HG02610 (cell line): ENCODE results near the gene GRM1.
A peak's percentile ranks its signal among the peaks of the same experiment; 100 is the strongest.
"Not testable (repeated sequence)": the region's sequence is repeated elsewhere in the genome, so short reads cannot be mapped to it uniquely, and the experiment has no call there.

ENCODE experiments used
- ATAC-seq: cut with Tn5 transposase; IDR thresholded peaks from one replicate; pipeline ENCODE4 v1.9.1; 2021; ENCODE audit warnings: mild to moderate bottlenecking, moderate library complexity; ENCODE audit not compliant: unreplicated experiment

Gene GRM1

DNA sequence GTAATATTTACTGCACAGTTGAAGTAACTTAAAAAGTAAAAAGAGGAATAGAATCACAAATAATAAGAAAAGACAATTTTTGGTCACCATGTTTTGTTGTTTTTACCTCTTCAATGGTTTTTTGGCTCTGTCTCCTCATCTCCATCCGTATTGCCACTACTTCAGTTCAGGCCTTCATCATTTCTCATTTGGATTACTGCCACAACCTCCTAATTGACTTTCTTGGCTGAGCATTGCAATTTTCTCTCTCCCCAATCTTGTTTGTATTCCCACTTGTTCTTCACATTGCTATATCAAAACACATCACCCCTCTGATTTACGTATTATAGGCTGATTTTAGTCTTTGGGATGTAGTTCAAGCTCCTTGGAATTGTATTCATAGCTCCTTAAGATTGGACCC lies 161.7 kb downstream of the GRM1 start:
- no peak for ATAC-seq

GRCh38 chr6:146191166-146191565 lies 162.3 kb downstream of the GRM1 start:
- ATAC-seq, result no peak

GRCh38 chr6:146191612-146192011 lies 162.8 kb downstream of the GRM1 start:
- no peak for ATAC-seq

- no peak for ATAC-seq
Measured at GRCh38 chr6:146194434-146194833, 165.6 kb downstream of the GRM1 start.

GRCh38 chr6:146200176-146200575 lies 171.3 kb downstream of the GRM1 start:
- no peak for ATAC-seq

GRCh38 chr6:146202570-146202969 lies 173.7 kb downstream of the GRM1 start:
- ATAC-seq, result no peak

- ATAC-seq, result no peak
Measured at GRCh38 chr6:146209942-146210341, 181.1 kb downstream of the GRM1 start.

- ATAC-seq, result no peak
Measured at GRCh38 chr6:146210406-146211083, 181.7 kb downstream of the GRM1 start.

DNA sequence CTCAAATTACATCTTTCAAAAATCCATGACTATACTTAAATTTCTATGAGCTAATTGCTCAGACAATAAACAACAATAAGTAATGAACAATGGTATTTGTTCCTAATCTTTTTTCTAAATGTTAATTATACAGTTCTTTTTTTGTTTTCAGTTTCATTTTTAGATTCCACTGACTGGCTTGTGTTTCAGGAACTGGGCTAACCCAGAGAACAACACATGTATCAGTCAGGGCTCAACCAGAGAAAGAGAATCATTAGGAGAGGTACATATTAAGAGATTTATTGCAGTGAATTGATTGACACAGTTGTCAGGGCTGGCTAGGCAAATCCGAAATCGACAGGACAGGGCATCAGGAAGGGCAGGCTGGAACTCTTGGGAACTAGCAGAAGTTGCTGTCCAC lies 182.8 kb downstream of the GRM1 start:
- ATAC-seq, result peak; percentile 66

DNA sequence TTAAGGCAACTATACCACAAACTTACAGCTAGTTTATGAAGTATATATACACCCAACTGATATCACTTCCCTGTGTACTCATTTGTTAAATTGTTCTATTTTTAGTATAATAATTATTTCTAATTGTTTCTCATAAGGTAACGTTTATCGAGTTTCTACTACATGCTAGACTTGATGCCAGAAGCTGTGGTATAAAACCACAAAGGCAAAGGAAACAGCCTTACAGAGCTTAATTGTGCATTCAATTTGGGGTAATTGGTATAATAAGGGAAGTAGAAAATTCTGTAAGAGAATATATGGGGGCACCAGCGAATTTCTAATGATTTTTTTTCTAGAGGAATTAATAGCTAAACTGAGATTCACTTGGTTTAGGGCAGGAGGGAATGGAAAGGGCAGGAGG lies 183.9 kb downstream of the GRM1 start:
- no peak for ATAC-seq

GRCh38 chr6:146219101-146219500 lies 190.2 kb downstream of the GRM1 start:
- ATAC-seq, result no peak

GRCh38 chr6:146224449-146224848 lies 195.6 kb downstream of the GRM1 start:
- no peak for ATAC-seq

DNA sequence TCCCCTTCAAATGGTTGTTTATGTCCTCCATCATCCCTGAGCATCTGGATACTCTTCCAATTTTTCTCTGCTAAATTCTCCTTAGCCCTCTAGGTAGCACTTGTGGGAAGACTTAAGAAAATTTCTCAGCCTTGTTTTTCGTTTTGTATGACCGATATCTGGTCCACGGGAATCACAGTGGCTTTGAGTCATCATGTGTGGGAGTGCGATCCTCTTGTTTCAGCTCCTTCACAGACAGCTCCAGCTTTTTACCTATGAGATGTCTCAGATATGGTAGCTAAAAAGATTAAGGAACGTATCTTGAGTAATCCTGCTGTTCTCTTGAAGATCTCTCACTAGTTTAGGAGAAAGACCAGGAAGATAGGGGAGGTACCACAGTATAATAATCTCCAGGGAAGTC lies 196.1 kb downstream of the GRM1 start:
- no peak for ATAC-seq

DNA sequence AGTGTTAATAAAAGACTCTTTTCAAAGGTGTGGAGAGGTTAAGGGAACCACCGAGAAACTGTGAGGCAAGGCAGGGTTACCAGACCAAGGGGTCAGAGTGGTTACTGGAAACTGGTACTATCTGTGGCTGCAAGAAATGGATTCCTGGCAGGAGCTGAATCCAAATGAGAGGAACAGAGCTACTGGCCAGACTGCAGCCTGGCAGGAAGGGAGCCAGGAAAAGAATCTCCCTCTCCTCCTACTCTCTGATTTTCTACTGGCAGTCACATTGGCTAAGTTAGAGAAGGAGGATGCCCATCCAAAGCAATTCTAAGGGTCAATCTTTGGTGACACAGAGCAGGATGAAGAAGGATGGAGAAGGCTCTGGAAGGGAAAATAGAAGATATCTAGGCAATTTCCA lies 211.5 kb downstream of the GRM1 start:
- no peak for ATAC-seq

GRCh38 chr6:146240807-146241206 lies 211.9 kb downstream of the GRM1 start:
- no peak for ATAC-seq

DNA sequence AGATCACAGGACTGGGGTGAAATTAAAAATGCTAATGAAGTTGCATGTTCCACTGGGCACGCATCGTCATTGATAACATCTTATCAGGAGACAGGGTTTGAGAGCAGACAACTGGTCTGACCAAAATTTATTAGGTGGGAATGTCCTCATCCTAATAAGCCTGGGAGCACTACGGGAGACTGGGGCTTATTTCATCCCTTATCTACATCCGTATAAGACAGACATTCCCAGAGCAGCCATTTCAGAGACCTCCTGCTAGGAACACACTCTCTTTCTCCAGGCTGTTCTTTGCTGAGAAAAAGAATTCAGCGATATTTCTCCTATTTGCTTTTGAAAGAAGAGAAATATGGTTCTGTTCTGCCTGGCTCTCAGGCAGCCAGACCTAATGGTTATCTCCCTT lies 214.8 kb downstream of the GRM1 start:
- ATAC-seq, result not testable (repeated sequence)

GRCh38 chr6:146244630-146245143 lies 215.8 kb downstream of the GRM1 start:
- ATAC-seq, result no peak

DNA sequence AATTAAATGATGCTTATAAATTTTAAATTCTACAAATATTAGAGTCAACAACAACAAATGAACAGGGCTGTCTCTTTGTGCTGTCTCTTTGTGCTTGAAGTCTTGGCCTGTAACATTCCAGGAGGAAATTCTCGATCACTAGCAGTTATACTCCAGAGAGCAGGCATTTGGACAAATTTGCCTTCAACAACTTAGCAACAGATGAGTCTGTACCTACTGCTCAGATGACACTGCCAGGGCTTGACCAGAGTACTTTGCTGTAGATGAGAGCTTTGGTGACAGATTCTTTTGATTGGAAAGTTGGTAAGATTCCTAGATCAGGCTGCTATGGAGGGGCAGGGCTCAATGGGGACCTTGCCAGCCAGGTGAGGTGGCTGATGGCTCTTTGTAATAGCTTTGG lies 217.2 kb downstream of the GRM1 start:
- no peak for ATAC-seq

GRCh38 chr6:146253691-146254090 lies 224.8 kb downstream of the GRM1 start:
- no peak for ATAC-seq

DNA sequence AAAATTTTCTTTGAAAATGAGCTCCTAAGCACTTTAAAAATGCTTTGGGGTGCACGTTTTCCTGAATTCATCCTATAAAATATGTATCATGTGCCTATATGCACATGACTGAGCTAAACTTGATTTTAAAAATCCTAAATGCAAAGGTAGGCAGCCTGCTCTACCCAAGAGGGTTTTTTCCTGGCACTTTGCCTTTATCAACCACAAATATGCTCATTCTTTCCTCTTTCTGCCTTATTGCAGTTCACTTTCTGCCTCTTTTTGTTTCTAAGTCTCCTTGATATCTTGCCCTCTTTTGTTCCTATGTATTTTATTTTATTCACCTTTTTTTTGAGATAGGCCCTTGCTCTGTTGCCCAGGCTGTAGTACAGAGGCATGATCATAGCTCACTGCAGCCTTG lies 229.3 kb downstream of the GRM1 start:
- ATAC-seq, result no peak

DNA sequence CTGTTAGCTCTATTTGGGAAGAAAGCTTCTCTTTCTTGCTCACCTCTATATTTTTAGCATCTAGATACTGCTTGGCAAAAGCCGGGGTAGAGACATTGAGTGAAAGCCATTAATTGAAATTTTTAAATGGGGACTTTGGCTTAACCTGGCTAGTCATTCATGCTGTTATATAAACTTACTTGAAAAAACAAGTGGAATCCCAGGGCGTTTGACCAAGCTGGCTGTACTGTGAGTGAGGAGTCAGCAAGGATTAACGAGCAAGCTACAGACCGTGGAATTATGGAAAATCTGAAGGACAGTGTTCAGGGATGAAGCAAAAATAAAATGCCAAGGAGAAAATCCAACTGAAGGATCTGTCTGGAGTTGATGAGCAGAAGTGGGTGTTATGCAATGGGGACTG lies 232.0 kb downstream of the GRM1 start:
- no peak for ATAC-seq

DNA sequence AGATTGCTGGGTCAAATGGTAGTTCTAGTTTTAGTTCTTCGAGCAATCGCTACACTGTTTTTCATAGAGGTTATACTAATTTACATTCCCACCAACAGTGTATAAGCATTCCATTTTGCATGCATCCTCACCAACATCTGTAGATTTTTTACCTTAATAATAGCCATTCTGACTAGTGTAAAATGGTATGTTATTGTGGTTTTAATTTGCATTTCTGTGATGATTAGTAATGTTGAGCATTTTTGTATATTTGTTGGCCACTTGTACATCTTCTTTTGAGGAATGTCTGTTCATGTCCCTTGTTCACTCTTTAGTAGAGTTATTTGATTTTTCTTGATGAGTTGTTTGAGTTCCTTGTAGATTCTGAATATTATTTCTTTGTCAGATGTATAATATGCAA lies 236.2 kb downstream of the GRM1 start:
- no peak for ATAC-seq

DNA sequence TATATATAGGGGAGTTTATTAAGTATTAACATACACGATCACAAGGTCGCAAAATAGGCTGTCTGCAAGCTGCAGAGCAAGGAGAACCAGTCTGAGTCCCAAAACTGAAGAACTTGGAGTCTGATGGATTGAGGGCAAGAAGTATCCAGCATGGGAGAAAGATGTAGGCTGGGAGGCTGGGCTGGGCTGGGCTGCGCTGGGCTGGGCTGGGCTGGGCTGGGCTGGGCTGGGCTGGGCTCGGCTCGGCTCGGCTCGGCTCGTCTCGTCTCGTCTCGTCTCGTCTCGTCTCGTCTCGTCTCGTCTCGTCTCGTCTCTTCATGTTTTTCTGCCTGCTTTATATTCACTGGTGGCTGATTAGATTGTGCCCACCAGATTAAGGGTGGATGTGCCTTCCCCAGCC lies 238.6 kb downstream of the GRM1 start:
- ATAC-seq, result no peak
